ENCODE data around the gene HIRA.
A peak's percentile ranks its signal among the peaks of the same experiment; 100 is the strongest.
"Not testable (repeated sequence)": the region's sequence is repeated elsewhere in the genome, so short reads cannot be mapped to it uniquely, and the experiment has no call there.

HIRA gene

DNA sequence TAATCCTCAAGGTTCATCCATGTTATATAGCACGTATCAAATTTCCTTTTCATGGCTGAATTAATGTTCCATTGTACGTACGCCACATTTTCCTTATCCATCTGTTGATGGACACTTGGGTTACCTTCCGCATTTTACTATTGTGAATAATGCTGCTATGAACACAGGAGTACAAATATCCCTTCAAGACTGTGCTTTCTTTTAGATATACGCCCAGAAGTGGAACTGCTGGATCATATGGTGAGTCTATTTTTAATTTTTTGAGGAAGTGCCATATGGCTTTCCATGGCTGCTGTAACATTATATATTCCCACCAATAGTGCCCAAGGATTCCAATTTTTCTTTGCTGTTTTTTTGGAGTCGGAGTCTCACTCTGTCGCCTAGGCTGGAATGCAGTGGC lies 6.8 kb upstream of the HIRA start:
- DNase-seq = no peak

DNA sequence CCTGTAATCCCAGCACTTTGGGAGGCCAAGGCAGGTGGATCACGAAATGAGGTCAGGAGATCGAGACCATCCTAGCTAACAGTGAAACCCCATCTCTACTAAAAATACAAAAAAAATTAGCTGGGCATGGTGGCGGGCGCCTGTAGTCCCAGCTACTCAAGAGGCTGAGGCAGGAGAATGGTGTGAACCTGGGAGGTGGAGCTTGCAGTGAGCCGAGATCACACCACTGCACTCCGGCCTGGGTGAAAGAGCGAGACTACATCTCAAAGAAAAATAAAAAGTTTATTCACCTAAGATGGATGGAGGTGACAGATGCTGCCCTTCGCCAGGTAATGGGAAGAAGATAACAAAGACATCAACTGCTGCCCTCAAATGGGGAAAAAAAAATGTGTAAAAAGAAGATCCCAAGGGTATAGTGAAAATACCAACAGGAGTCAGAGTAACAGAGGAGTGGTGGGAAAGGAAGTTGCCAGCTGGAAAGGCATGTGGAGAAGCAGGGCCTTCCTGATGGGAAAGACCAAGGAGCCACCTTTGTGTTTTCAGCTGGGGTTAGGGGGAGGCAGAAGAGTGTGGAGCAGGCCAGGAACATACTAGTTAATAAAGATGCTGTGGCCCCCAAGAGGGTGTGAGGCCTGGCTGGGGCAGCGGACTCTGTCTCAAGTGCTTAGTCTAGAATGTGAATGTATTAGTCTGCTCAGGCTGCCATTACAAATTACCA lies 5.1 kb upstream of the HIRA start:
- not testable (repeated sequence) for DNase-seq

DNA sequence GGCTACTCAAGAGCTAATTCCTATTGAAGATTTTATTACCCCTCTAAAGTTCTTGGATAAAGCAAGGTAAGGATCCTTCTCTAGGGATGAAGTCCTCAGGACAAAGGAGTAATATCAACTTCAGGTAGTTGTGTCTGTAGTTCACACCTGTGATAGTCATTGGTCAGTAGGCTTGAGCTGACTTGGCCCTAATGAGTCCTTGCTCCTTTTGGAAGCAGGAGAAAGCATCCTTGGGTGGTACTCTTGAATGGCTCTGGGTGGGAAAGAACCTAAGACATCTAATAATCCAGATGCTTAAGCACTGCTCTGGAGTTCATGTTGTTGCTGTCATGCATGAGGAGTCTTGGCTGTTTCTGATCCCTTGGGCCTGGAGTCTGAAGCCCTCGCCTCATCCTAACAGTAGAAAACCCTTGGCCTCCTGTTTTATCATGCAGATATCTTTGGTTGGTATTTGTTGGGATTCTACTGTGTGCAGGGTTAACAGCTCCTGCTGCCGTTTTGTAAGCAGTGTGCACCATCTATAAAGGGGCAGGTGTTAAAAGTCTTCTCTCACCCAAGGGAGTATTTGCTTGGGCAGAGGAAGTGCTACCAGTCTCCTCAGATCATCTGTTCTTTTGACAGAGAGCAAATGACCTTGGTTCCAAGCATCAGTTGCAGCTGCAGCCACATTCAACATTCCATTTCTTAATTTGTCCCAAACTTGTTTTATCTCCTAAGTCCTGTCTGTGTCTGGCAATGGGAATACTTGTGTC lies 3.5 kb upstream of the HIRA start:
- no peak for DNase-seq

DNA sequence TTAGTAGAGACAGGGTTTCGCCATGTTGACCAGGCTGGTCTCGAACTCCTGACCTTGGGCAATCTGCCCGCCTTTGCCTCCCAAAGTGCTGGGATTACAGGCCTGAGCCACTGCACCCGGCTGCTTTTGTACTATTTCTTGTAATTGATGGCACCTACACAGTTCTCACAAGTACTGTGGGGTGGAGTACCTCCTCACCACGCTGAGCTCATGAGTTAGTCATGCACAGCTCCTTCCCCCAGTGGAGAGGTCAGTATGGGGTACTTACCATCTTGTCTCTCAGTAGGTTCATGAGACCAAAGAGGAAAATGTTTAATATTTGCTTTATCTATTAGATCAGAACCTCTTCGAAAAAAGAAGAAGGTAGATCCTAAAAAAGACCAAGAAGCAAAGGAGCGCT lies 2.9 kb upstream of the HIRA start:
- peak; percentile 15 for DNase-seq

DNA sequence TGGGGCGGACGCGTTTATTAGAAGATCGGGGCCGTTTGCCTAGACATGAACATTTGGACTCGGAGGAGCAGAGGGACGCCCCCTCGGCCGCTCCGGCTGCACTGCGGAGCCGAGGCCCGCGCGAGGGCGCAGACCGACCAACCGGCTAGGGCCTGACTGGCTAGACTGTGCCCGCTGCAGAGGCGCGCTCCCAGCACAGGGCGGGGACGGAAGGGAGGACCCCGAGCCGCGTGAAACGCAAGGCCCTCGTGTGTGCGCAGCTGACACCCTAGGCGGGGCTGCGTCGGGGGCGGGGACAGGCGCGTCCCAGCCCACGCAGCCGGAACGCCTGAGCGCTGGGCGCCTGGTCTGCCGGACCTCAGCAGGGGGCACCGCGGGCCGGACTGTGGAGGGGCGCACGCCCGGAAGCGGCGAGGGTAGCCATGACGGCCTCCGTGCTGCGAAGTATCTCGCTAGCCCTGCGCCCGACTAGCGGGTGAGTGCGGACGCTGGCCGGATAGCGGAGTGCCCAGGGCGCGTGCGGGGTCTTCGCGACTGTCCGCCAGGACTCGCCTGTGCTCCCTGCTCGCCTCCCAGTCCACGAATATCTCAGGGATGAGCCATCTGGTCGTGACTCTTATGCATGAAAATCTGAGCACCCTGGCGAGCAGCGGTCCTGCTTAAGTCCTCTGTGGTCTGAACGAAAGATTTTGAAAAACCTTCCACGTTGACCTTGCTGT lies 759 bp upstream of the HIRA start, which contains the start of gene MRPL40:
MRPL40 (plus strand) TSS at position 413 of the 719 bp plus-strand sequence; CDS start at position 423, 10 bp downstream.
- DNase-seq = peak; percentile 94

DNA sequence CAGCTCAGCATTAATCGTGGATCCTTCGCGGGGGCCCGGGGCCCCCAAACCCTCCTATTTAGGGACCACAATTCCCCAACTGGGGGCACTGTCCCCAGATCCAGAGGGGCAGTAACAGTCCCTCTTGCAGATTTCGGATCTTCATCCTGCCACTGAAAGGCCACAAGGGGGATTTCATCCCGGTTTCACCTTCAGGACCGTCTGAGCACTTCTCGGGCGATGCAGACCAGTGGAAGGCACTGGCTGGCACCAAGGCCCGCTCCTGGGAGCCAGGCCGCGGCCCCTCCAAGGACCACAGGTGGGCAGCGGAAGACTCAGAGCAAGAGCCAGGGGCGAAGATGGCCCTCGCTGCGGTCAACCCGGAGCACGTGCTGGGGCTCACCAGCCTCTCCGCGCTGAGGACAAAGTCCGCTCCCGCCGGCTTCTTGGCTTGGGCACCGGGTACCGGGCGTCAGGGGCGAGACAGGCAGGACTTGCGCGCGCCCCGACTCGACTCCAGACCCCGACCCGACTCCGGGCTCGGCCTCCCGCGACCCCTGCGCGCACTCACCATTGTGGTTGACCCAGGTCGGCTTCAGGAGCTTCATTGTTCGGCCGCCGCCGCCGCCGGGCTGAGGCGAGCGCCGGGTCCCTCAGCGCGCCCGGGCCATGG lies 517 bp downstream of the HIRA start:
- peak; percentile 35 for DNase-seq

DNA sequence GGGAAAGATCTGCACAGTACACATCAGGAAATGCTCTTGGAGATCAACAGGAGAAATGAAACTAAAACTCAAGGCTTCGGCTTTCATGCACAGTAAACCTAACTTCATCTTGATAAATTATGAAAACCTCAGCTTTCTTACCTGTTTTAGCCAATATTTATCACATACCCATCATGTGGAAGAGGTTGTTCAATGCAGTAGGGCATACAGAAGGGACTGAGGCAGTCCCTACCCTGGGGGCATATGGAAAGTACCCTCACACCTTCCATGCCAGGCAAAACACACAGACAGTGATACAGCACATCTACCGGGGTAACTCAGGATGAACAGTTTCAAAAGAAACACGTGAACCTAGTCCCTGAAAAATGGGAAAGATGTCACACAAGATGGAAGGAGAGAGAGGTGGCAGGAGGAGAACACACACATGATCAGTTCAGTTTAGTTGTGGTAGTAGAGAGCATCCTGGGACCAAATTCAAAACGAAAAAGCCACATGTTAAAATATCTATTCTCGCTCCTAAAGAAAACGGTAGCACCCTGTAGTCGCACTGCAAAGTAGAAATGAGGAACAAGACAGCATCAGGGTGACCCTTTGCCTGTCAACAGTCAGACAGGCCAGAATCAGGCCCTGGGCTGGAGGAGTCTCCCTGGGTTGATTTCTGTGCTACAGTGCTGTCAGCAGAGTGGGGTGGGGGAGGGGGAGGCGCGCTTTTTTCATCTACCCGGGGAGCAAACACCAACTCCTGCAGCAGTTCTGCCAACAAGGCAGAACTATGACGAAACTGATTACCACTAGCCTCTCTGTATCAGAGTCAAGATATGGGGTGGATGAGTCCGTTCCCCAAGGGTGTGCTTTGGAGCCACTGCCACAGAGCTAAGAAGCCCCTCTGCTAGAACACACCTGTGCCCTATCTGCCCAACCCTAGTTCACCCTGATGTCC lies 1.3 kb downstream of the HIRA start:
- peak; percentile 55 for DNase-seq

DNA sequence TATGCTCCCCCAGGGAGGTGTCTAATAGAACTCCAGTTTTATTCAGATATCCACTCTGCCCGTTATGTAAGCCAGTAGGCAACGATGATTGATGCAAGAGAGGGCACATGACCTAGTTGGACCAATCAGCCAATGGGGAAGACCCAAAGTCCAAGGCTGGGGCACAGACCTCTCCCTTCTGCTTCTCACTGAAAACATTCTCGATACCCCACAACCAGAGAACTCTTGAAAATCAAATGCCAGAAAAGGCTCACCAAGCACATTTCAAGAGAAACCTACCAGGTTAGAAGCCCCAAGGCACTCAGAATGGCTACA lies 7.4 kb downstream of the HIRA start:
- DNase-seq = no peak

DNA sequence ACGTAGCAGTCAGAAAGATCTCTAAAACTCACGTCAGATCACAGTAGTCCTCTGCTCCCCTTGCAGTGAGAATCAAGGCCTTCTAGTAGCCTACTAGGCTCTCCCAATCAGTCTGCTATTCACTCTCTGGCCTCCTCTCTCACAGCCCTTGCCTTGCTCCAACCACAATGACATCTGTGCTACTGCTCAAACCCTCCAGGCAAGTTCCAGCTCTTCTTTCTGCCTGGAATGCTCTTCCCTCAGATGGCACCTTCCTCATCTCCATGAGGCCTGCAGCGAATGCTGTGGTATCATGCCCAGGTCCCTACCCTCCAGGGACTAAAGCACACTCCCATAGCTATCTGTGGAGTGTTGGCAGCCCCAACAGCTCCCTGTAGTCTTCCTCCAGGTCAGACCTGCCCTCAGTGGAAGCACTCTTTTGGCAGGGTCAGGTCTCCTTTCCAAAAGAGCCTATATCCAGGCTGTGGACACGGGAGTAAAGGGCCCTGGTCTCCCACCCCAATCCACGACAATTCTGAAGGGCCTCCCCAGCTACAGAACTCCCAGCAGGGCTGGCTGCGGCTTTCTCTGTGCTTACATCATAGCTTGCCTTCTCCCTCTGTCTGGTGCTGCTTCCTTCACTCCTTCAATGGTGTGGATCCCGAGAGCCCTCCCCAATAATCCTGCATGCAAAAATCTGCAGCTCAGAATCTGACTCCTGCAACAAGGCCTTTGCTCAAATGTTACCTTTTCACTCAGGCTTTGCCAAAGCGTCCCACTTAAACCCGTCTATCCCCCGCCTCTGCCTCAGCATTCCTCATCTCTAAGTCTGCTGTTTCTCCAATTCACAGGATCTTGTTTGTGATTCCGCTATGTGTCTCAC lies 8.9 kb downstream of the HIRA start:
- DNase-seq = no peak

DNA sequence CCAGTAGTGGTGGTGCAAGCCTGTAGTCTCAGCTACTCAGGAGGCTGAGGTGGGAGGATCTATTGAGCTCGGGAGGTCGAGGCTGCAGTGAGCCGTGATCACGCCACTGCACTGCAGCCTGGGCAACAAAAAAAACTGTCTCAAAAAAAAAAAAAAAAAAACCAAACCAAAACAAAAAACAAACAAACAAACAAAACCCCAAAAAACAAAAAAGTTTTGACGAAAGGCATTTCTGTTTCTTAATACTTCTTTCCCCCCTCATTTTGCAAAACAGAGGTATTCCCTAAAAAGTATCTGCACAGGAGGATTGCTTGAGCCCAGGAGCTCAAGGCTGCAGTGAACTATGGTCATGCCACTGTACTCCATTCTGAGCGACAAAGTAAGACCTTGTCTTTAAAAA lies 11.2 kb downstream of the HIRA start:
- no peak for DNase-seq

DNA sequence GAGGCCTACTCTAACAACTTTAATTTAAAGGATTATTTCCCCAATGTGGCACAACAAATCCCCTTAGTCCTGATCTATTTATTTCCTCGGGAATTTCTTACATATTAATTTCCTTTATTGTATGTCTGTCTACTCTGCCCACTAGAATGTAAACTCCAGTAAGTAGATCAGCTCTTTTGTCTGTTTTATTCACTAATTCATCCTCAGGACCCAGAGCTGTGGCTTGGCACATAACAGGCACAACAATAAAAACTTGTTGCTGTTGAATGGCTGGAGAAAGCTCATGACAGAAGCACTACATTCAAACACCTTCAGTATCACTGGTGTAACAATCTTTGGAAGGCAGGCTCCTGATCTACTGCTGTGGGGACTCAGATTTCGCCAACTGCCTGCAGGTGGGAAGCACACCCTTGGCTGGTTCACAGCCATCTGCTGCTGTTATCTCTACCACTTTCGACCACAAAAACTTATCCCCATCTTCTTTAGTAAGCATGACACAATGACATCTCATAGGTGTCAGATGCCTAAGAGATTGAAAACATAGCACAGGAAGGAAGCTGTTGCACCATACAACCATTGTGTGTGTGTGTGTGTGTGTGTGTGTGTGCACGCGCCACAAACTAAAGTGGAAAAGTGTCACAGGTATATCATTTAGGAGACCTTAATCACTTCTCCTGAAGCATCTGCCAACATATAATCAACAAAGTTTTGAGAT lies 11.9 kb downstream of the HIRA start:
- peak; percentile 66 for DNase-seq

DNA sequence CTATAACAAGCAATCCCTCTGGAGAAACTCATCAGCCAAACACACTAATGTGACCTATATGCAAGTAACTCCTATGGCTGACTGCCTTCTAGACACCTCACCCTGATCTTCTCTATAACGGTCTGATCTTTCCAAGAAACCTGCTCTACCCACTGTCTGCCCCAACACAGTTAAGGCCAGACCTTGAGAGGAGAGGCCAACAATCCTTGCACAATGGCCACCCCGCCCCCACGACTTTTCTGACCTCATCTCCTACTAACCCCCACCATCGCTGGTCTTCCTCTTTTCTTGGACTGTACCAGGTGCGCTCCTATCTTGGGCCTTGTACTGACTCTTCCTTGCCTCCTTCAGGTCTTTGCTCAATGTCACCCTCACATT lies 12.5 kb downstream of the HIRA start:
- no peak for DNase-seq

DNA sequence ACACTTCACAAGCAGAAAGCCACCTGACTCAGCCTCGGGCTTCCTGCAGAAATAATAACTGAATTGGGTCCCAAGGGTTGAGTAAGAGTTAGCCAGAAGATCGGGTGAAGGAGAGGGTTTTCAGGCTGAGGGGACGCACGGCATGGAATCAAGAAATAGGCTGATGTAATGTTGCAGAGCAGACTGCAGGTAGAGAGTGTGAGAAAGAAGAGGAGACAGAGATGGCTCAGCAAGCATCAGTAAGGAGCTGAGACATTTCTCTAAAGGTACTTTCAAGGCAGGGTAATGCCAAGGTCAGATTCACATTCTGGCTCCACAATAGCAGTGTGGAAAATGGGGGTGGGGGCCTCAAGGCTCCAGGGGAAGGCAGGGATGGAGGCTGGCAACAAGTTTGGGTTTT lies 18.6 kb downstream of the HIRA start:
- no peak for DNase-seq

DNA sequence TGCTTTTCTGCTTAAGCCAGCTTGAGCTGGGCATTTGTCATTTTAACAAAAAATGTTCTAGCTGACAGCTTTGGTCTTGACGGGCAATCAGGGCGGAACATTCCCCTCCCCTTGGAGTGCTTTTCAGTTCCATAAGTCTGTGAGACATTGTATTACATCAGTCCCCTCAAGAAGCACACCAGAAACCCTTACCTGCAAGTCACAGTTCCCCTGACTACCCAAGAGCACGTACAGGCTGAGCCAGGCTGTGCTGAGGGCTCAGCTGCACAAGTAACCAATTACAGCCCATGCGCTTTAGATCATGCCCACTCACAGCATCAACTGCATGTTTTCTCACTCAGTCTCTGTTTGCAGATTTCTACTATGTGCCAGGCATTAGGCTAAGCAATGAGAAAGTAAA lies 19.1 kb downstream of the HIRA start:
- no peak for DNase-seq

DNA sequence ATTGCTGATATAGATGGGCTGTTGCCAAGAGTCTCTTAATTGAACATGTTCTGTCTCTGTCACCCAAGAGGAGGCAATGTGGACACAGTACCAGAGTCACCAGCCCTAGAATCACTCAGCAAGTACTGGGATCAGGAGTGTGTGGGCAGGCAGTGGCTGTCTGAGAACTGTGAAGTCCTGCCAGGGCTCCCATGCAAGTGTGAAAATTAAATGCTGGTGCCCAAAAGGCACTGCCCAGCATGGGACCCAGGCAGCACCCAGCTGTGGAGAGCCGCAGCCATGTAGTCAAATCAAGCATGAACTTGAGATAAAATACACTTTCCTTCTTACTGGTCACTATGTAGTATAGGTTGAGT lies 19.9 kb downstream of the HIRA start:
- no peak for DNase-seq

DNA sequence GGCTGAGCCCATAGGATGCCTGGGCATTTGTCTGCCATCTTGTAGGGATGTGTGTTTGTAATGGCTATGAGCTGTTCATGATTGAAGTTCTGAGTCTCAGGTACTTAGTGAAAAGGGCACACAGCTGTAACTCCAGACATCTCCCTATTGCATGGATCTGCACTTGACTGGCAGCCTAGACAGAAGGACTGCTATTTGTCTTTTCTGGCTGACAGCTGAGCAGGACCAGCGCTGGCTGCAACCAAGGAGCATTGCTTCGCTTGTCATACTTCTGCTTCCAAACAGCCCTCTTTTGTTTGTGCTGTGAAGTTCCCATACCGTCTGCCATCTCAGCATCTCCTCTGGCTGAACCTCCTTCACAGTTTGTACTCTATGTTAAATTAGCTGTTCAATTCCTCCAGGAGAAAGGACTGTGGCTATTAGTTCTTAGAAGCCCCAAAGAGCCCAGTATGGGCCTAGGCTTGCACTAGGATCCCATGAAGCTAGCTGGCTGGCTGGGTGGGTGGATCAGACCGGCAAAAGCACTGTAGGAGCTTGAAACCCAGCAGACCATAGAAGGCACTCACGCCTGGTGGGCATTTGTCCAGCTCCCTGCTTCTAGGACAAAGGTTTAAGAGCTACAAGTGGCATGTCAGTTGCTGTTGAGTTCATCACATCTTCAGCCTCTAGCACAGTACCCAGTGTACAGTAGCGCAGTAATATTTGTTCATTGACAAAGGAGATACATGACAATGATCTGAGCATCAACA lies 20.4 kb downstream of the HIRA start:
- DNase-seq = no peak

DNA sequence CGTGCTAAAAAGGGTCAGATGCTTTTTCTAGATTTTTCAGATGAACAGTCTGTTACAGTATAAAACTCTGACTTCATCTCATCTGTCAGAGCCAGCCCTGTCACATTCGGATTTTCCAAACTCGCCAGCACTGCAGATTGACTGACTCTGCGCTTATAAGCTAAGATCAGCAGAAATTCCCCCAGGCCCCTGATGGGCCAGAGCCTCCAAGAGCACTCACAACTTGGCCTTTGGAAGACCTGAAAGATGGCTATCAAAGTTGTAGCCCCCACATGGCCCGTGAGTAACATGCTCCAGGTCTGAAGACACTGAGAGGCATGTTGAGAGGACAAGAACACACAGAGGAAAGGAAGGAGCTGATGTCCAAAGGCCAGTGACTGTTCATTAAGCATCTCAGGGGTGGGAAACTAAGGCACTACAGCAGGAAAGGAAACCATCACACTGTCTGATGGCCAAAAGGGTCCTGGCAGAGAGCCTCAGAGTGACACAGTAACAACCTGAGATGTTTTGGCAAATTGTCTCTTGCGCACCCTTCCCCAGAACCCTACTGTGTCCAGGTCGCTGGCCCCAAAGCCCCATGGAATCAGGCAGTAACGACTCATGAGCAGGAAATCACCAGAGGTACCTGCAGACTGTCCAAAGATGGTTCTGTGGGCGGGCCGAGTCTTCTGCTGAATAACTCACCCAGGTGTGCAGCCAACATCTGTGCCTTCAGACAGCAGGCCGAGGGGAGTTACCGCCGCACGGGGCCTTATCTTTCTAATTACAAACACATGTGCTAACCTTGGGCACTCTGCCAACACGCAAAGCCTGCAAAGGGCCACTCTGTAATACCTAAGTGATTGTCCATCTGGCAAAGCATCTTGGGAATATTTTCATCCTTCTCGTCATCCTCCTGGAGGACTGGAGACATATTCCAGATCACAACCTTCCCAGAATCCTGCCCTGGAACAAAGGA lies 23.6 kb downstream of the HIRA start:
- DNase-seq = no peak

DNA sequence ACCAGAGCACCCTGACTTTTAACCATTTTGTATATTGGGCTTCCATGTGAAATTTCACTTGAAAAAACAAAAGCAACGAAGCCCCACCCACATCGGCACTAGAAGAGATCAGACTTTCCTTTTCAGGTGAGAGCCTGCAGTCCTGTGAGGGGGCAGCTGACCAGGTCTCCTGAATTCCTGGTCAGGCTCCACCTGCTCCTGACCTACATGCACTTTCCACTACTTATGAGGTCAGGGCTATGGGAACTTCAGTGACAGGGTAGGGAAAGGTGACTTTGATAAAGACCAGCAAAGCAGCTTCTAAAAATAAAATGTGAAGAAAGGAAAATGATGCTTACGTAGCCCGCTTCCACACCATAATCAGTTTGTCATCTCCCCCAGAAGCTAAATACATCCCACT lies 24.7 kb downstream of the HIRA start:
- no peak for DNase-seq

DNA sequence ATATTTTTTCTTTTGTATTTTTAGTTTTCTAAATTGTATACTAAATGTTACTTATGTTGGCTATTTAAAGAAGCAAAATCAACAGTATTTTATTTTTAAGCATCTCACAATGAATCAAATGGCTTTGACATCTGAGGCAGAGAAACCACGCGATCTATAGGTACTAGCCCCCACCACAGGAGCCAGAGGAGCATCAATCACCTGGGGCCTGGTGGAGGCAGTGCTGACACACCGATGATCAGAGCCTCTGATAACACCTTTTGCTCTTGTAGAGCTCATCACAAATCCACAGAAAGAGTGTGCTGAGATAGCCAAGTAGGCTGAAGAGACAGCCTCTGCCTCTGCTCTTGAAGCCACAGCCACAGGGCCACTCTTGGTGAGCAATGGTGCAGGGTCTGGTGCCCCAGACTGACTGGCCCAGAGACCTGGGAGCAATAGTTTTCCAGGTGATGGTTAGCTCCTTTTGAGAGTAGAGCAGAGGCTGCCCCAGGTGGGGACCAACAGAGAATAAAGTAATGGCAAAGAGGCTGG lies 25.2 kb downstream of the HIRA start:
- DNase-seq = no peak

Data from activated CD4-positive, alpha-beta T cell treated with anti-CD3 and anti-CD28 coated beads for 48 hours (primary cell).